NCI-H526 (cell line): ENCODE data around the gene FLII.
A peak's percentile ranks its signal among the peaks of the same experiment; 100 is the strongest.
"Not testable (repeated sequence)": the region's sequence is repeated elsewhere in the genome, so short reads cannot be mapped to it uniquely, and the experiment has no call there.

Experiments
- DNase-seq, 2 experiments: peaks; one replicate each; lab custom pipeline; 2025; lab: John Stamatoyannopoulos, UW

FLII gene

GRCh38 chr17:18258356-18259038 lies at the start of gene FLII:
TSS of gene FLII (minus strand) at chr17:18258738. CDS start at chr17:18258690, 48 bp downstream.
- DNase-seq, result peak in 1 of 2 experiments; percentile 58

GRCh38 chr17:18303206-18303605 lies 44.7 kb upstream of the FLII start:
- DNase-seq, result not testable (repeated sequence)

GRCh38 chr17:18300725-18301480 lies 42.4 kb upstream of the FLII start:
- DNase-seq, result no peak

- DNase-seq, result not testable (repeated sequence)
Observed at GRCh38 chr17:18298061-18298460, 39.5 kb upstream of the FLII start.

GRCh38 chr17:18291718-18292540 lies 33.4 kb upstream of the FLII start:
- no peak for DNase-seq

- no peak for DNase-seq
Observed at GRCh38 chr17:18285296-18285695, 26.8 kb upstream of the FLII start.

GRCh38 chr17:18281788-18282187 lies 23.2 kb upstream of the FLII start:
- no peak for DNase-seq

- peak; percentile 93 for DNase-seq
Observed at GRCh38 chr17:18280766-18281371, 22.3 kb upstream of the FLII start.

GRCh38 chr17:18280249-18280648 lies 21.7 kb upstream of the FLII start:
- DNase-seq, result peak in 1 of 2 experiments; percentile 29

GRCh38 chr17:18278867-18279266 lies 20.3 kb upstream of the FLII start:
- no peak for DNase-seq

GRCh38 chr17:18277076-18277475 lies 18.5 kb upstream of the FLII start:
- no peak for DNase-seq

- DNase-seq, result no peak
Observed at GRCh38 chr17:18270046-18270931, 11.8 kb upstream of the FLII start.

- no peak for DNase-seq
Observed at GRCh38 chr17:18267927-18268711, 9.6 kb upstream of the FLII start.

- DNase-seq, result no peak
Observed at GRCh38 chr17:18267366-18267765, 8.8 kb upstream of the FLII start.

GRCh38 chr17:18263885-18264682 lies 5.5 kb upstream of the FLII start:
- DNase-seq, result no peak

GRCh38 chr17:18262641-18263040 lies 4.1 kb upstream of the FLII start:
- no peak for DNase-seq

GRCh38 chr17:18262111-18262510 lies 3.6 kb upstream of the FLII start:
- no peak for DNase-seq

- DNase-seq, result no peak
Observed at GRCh38 chr17:18261659-18262058, 3.1 kb upstream of the FLII start.

- DNase-seq, result peak in 1 of 2 experiments; percentile 29
Observed at GRCh38 chr17:18261146-18261515, 2.6 kb upstream of the FLII start.
